NCI-H128 (cell line): ENCODE results near the gene FYN.

ENCODE experiments used
- DNase-seq: peaks from one replicate; lab custom pipeline; 2025; ENCODE audit not compliant: unreplicated experiment; lab: John Stamatoyannopoulos, UW

The FYN gene

GRCh38 chr6:111734068-111735061 is 138.9 kb downstream of the FYN start:
- no peak for DNase-seq

- DNase-seq, result no peak
Measured at GRCh38 chr6:111732390-111732789, 140.9 kb downstream of the FYN start.

- DNase-seq, result no peak
Measured at GRCh38 chr6:111731456-111732195, 141.6 kb downstream of the FYN start.

- DNase-seq, result no peak
Measured at GRCh38 chr6:111730864-111731263, 142.4 kb downstream of the FYN start.

GRCh38 chr6:111727802-111728201 is 145.4 kb downstream of the FYN start:
- no peak for DNase-seq

- DNase-seq, result no peak
Measured at GRCh38 chr6:111727041-111727440, 146.2 kb downstream of the FYN start.

- no peak for DNase-seq
Measured at GRCh38 chr6:111725446-111726112, 147.7 kb downstream of the FYN start.

- DNase-seq, result no peak
Measured at GRCh38 chr6:111724505-111724904, 148.7 kb downstream of the FYN start.

- DNase-seq, result no peak
Measured at GRCh38 chr6:111724039-111724438, 149.2 kb downstream of the FYN start.

GRCh38 chr6:111723412-111723970 is 149.8 kb downstream of the FYN start:
- DNase-seq, result no peak

GRCh38 chr6:111722179-111722731 is 151.0 kb downstream of the FYN start:
- DNase-seq, result no peak

- DNase-seq, result no peak
Measured at GRCh38 chr6:111721753-111722154, 151.5 kb downstream of the FYN start.

GRCh38 chr6:111720931-111721496 is 152.2 kb downstream of the FYN start:
- DNase-seq, result no peak

GRCh38 chr6:111718990-111719389 is 154.3 kb downstream of the FYN start:
- DNase-seq, result no peak

- DNase-seq, result peak; percentile 62
Measured at GRCh38 chr6:111718326-111718725, 154.9 kb downstream of the FYN start.

- no peak for DNase-seq
Measured at GRCh38 chr6:111717621-111718020, 155.6 kb downstream of the FYN start.

- DNase-seq, result no peak
Measured at GRCh38 chr6:111716325-111716724, 156.9 kb downstream of the FYN start.

- DNase-seq, result no peak
Measured at GRCh38 chr6:111715321-111715720, 157.9 kb downstream of the FYN start.

GRCh38 chr6:111714416-111715270 is 158.6 kb downstream of the FYN start:
- DNase-seq, result no peak

- no peak for DNase-seq
Measured at GRCh38 chr6:111713811-111714210, 159.4 kb downstream of the FYN start.
